PFSK-1 (cell line): ENCODE data around the gene ZNF593.

Experiments used
- FOXP2 ChIP-seq: optimal IDR thresholded peaks from 2 replicates; pipeline ENCODE3; 2011; ENCODE audit warnings: borderline replicate concordance, control low read depth, inconsistent platforms; ENCODE audit not compliant: insufficient read depth; ENCODE audit errors: extremely low read length, extremely low read depth
- POLR2AphosphoS5 ChIP-seq: IDR thresholded peaks from 2 replicates; pipeline ENCODE4 v1.6.1; 2012; ENCODE audit warnings: low read depth, mild to moderate bottlenecking, control low read depth, low read length, moderate library complexity
- REST ChIP-seq, 2 experiments: IDR thresholded peaks; 2 replicates each; pipeline versions ENCODE4 v1.6.1 to v1.8.0; 2011 to 2012; ENCODE audit warnings: low read depth in 2 of 2, low read length in 2 of 2, control low read depth in 1 of 2, inconsistent platforms in 1 of 2, mild to moderate bottlenecking in 1 of 2, moderate library complexity in 1 of 2; ENCODE audit not compliant: insufficient read depth in 1 of 2
- SIN3A ChIP-seq: IDR thresholded peaks from 2 replicates; pipeline ENCODE4 v1.6.1; 2012; ENCODE audit warnings: mild to moderate bottlenecking, low read length, moderate library complexity, borderline replicate concordance; ENCODE audit not compliant: insufficient read depth
- TAF1 ChIP-seq: IDR thresholded peaks from 2 replicates; pipeline ENCODE4 v1.6.1; 2012; ENCODE audit warnings: low read length, control low read depth, borderline replicate concordance; ENCODE audit not compliant: insufficient read depth

Gene ZNF593

DNA sequence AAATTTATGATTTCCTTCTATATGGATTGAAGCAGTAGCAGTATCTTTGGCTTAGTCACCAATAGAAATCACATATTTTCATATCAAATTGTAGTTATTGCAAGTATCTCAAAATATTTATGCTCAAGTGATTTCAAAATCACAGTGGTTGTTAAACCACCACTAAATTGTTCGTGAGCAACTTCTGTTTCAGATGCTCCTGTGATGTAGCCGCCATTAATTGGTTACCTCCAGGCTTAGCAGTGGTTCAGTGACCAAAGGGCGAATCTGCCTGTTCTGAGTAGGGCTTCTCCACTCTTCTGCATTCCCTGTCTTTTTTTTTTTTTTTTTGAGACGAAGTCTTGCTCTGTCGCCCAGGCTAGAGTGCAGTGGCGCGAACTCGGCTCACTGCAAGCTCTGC is 5.6 kb downstream of the ZNF593 start:
- TF ChIP-seq TAF1 (no peak), FOXP2 (no peak), SIN3A (no peak), REST (IDR thresholded peaks at IDR 0.05; ENCODE audit: insufficient read depth in 1 of 2, low read depth in 2 of 2, low read length in 2 of 2) (no peak), POLR2AphosphoS5 (no peak)

- no peak for TF ChIP-seq REST (IDR thresholded peaks at IDR 0.05; ENCODE audit: insufficient read depth in 1 of 2, low read depth in 2 of 2, low read length in 2 of 2)
- TF ChIP-seq POLR2AphosphoS5 = no peak
- no peak for TF ChIP-seq TAF1
- TF ChIP-seq SIN3A = no peak
- TF ChIP-seq FOXP2 = no peak
Measured at GRCh38 chr1:26177182-26177684, 7.5 kb downstream of the ZNF593 start, which contains the start of gene CNKSR1. CNKSR1 (plus strand) TSS chr1:26177491; CDS start chr1:26177548, 57 bp downstream.

DNA sequence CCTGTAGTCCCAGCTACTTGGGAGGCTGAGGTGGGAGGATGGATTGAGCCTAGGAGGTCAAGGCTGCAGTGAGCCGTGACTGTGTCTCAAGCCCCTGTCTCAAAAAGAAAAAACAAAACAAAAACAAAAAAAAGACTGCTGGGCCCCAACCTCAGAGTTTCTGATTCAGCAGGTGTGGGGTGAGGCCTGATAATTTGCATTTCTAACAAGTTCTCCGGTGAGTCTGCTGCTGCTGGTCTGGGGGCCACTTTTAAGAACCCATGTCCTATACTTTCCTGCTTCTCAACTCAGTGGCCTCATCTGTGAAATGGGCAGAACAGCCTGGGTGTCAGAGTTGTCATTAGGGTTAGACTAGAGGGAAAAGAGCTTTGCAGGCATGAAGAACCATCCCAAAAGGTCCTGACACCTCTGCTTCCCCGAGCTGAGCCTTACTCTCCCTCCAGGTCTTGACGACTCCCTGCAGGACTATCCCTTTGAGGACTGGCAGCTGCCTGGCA is 10.3 kb downstream of the ZNF593 start:
- TF ChIP-seq FOXP2 (no peak), POLR2AphosphoS5 (no peak), SIN3A (no peak), TAF1 (no peak), REST (IDR thresholded peaks at IDR 0.05; ENCODE audit: insufficient read depth in 1 of 2, low read depth in 2 of 2, low read length in 2 of 2) (no peak)

GRCh38 chr1:26181586-26182382 is 12.1 kb downstream of the ZNF593 start:
- TF ChIP-seq TAF1 (no peak), SIN3A (no peak), REST (IDR thresholded peaks at IDR 0.05; ENCODE audit: insufficient read depth in 1 of 2, low read depth in 2 of 2, low read length in 2 of 2) (no peak), FOXP2 (no peak)
